ENCODE data around the gene PRKCA.
"Not testable (repeated sequence)": the region's sequence is repeated elsewhere in the genome, so short reads cannot be mapped to it uniquely, and the experiment has no call there.

- not testable (repeated sequence) for TF ChIP-seq CTCF (IDR thresholded peaks at IDR 0.05; ENCODE audit: low read depth, low read length); POLR2A (IDR thresholded peaks at IDR 0.05; ENCODE audit: extremely low read depth, insufficient read length); MYC (IDR thresholded peaks at IDR 0.05; ENCODE audit: low read depth, low read length)
- TF ChIP-seq, protein P1, sequence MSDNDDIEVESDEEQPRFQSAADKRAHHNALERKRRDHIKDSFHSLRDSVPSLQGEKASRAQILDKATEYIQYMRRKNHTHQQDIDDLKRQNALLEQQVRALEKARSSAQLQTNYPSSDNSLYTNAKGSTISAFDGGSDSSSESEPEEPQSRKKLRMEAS (IDR thresholded peaks at IDR 0.05; ENCODE audit: low read depth, low read length) = not testable (repeated sequence)
Observed at GRCh38 chr17:66624630-66625029, 322.2 kb downstream of the PRKCA start.

Measured in NB4 (cell line).